Urinary bladder (tissue), 4 donors: ENCODE measurements around the gene SLC23A3. TPM values are rescaled to one million over a fixed set of nuclear protein-coding genes. Genes with fewer than 3 reads are reported as not detected.

Experiments used
- DNase-seq: peaks from one replicate; pipeline ENCODE4 v3.0.0-alpha.2; 2015; ENCODE audit errors: extremely low spot score
- H3K27ac ChIP-seq: one replicate; pipeline ENCODE4 v1.5.1; 2013; ENCODE audit warnings: low read depth, mild to moderate bottlenecking, moderate library complexity
- H3K36me3 ChIP-seq: one replicate; pipeline ENCODE4 v1.6.1; 2013; ENCODE audit warnings: mild to moderate bottlenecking, moderate library complexity; ENCODE audit not compliant: insufficient read depth
- H3K4me1 ChIP-seq: one replicate; pipeline ENCODE4 v1.6.1; 2013; ENCODE audit warnings: mild to moderate bottlenecking, moderate library complexity; ENCODE audit not compliant: insufficient read depth
- H3K4me3 ChIP-seq: one replicate; pipeline ENCODE4 v1.5.1; 2013; ENCODE audit warnings: low read depth, low read length
- WGBS: extraction: QIAGEN DNeasy Blood & Tissue Kit; methylation state at CpG from one replicate; pipeline ENCODE4 v1.1.7; 2013; 5-methylcytosine and 5-hydroxymethylcytosine counted together
- polyA plus RNA-seq: library from polyadenylated mRNA; stranded (reverse); fragments of 200-250 nt; gene quantifications from one replicate; pipeline ENCODE4 v1.2.3, GENCODE V29; 2013
- total RNA-seq: library from RNA; depleted of rRNA; stranded (reverse); fragments of >200 nt; gene quantifications from one replicate; pipeline ENCODE4 v1.2.3, GENCODE V29; 2014
- donor health status: healthy with polysubstance abuse.
- donor health status: healthy.

The SLC23A3 gene
- total and polyA plus RNA-seq, 2 donors = 0.79 to 2.2 TPM

- 88% methylated on average over 1 of the region's 1 CpG for WGBS
Measured at GRCh38 chr2:219197388-219197787, 27.6 kb upstream of the SLC23A3 start.

DNA sequence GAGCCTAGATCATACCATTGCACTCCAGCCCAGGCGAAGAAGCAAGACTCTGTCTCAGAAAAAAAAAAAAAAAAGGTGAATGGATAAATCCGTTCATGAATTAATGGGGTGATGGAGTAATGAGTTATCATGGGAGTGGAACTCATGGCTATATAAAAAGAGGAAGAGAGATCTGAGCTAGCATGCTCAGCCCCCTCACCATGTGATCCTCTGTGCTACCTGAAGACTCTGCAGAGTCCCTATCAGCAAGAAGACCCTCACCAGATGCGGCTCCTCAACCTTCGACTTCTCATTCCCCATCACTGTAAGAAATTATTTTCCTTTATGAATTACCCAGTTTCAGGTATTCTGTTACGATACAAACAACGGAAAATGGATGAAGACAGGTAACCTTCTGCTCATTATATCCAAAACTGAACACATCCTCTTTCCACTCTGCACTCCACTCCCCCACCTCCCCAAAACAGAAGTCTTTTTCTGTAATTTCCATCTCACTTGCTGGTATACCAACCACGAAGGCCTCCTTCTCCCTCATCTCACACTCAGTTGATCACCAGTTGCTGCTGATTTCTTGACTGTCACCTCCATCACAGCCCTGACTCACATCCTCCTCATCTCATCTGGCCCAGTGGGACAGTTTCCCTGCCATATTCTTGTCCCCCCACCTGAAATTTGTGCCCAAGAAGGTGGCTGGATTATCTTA, 17.1 kb upstream of the SLC23A3 start:
- no peak overlapping the region for H3K4me3 ChIP-seq
- H3K27ac ChIP-seq = no peak overlapping the region
- peaks cover 6% of the 10 kb centered on the region for H3K36me3 ChIP-seq
- no peak for DNase-seq
- no peaks in the 10 kb centered on the region for H3K4me1 ChIP-seq
- WGBS = 82% methylated on average over 7 of the region's 7 CpGs

More at GRCh38 chr2:219197388-219197787, 27.6 kb upstream of the SLC23A3 start:
- DNase-seq = no peak
- Histone ChIP-seq H3K4me1 (no peaks in the 10 kb centered on the region), H3K4me3 (no peak overlapping the region), H3K27ac (no peak overlapping the region), H3K36me3 (no peaks in the 10 kb centered on the region)

- Histone ChIP-seq H3K4me3 (no peak overlapping the region), H3K27ac (no peak overlapping the region), H3K4me1 (no peaks in the 10 kb centered on the region), H3K36me3 (peaks cover 8% of the 10 kb centered on the region)
- no peak for DNase-seq
- 94% methylated on average over 2 of the region's 2 CpGs for WGBS
Measured at GRCh38 chr2:219184121-219184520, 14.3 kb upstream of the SLC23A3 start.

- H3K36me3 ChIP-seq = peaks cover 8% of the 10 kb centered on the region
- 93% methylated on average over 6 of the region's 6 CpGs for WGBS
Measured at GRCh38 chr2:219183151-219183772, 13.4 kb upstream of the SLC23A3 start.

DNA sequence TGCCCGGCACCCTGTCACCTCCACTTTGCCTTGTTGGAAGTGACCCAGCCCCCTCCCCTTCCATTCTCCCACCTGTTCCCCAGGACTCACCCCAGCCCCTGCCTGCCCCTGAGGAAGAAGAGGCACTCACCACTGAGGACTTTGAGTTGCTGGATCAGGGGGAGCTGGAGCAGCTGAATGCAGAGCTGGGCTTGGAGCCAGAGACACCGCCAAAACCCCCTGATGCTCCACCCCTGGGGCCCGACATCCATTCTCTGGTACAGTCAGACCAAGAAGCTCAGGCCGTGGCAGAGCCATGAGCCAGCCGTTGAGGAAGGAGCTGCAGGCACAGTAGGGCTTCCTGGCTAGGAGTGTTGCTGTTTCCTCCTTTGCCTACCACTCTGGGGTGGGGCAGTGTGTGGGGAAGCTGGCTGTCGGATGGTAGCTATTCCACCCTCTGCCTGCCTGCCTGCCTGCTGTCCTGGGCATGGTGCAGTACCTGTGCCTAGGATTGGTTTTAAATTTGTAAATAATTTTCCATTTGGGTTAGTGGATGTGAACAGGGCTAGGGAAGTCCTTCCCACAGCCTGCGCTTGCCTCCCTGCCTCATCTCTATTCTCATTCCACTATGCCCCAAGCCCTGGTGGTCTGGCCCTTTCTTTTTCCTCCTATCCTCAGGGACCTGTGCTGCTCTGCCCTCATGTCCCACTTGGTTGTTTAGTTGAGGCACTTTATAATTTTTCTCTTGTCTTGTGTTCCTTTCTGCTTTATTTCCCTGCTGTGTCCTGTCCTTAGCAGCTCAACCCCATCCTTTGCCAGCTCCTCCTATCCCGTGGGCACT, 12.7 kb upstream of the SLC23A3 start:
- H3K27ac ChIP-seq = no peak overlapping the region
- peaks cover 8% of the 10 kb centered on the region for H3K36me3 ChIP-seq
- WGBS = 74% methylated on average over 8 of the region's 8 CpGs
- H3K4me3 ChIP-seq = no peak overlapping the region
- H3K4me1 ChIP-seq = no peaks in the 10 kb centered on the region
- DNase-seq = no peak

More at GRCh38 chr2:219183151-219183772, 13.4 kb upstream of the SLC23A3 start:
- Histone ChIP-seq H3K27ac (no peak overlapping the region), H3K4me3 (no peak overlapping the region), H3K4me1 (no peaks in the 10 kb centered on the region)
- DNase-seq = no peak

DNA sequence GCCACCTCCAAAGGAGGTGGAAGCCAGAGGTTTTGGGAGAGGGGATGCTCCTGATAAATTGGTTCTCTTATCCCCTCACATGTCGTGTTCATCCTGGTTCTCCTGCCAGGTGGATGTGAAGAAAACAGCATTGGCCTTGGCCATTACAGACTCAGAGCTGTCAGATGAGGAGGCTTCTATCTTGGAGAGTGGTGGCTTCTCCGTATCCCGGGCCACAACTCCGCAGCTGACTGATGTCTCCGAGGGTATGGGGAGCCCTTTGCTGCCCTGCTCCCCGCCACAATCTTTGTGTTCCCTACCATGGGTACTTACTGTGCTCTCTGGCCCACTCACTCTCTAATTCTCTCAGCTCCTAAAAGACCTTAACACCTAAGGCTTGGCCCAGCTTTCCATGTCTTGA, 11.7 kb upstream of the SLC23A3 start:
- 96% methylated on average over 6 of the region's 6 CpGs for WGBS
- DNase-seq = no peak

DNA sequence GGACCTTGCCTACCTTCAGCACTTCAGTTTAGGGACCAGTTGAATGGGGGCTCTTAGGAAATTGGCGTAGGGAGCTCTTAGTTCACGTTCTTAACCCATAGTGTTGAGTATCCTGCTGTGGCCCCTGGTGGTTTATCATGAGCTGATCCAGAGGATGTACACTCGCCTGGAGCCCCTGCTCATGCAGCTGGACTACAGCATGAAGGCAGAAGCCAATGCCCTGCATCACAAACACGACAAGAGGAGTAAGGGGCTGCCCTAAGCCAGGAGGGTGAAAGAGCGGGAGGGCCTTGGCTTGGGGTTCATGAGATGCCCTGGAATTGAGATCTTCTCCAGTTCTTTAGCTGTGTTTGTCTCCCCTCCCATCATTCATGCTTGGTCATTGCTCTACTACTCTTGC, 11.1 kb upstream of the SLC23A3 start:
- Histone ChIP-seq H3K4me3 (no peak overlapping the region), H3K36me3 (peaks cover 8% of the 10 kb centered on the region)
- WGBS = 91% methylated on average over 5 of the region's 5 CpGs

More for the DNA sequence above, 11.7 kb upstream of the SLC23A3 start:
- H3K27ac ChIP-seq = no peak overlapping the region
- no peaks in the 10 kb centered on the region for H3K4me1 ChIP-seq
- no peak overlapping the region for H3K4me3 ChIP-seq
- H3K36me3 ChIP-seq = peaks cover 8% of the 10 kb centered on the region

DNA sequence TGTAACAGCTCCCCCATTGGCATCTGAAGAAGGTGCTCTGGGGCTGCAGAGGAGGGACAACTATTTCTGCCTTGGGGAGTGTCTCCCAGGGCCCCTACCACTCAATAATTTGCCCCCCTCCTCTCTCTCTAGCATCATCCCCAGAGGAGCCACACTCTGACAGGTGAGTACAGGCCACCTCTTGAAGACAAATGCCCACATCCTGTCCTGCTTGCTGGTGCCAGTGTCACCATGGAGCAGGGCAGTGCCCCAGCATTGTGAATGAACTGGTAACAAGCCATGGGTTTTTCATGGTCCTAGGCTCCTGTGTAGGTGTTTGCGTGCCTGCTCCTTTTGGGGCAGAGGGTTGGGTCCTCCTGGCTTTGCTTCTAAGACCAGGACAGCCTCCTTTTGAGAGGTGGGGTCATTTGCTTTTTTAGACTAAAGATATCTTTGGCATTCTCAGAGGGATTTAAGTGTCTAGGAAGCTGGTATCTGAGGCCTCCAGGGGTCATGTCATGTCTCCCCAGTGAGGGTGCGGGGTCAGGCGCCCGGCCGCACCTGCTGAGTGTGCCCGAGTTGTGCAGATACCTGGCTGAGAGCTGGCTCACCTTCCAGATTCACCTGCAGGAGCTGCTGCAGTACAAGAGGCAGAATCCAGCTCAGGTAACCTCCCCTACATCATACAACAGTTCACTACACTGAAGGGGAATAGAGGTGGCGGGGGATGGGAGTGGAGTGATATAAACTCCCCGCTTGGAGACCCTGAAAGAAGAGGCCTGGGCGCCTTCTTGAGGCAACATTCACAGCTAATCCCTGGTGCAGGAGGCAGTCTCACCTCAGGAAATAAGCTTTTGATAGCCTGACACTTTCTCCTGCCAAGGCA, 10.0 kb upstream of the SLC23A3 start:
- Histone ChIP-seq H3K4me1 (no peaks in the 10 kb centered on the region), H3K27ac (no peak overlapping the region), H3K4me3 (no peak overlapping the region), H3K36me3 (peaks cover 8% of the 10 kb centered on the region)
- 97% methylated on average over 9 of the region's 9 CpGs for WGBS
- DNase-seq = no peak

More for the DNA sequence above, 11.1 kb upstream of the SLC23A3 start:
- H3K4me1 ChIP-seq = no peaks in the 10 kb centered on the region
- no peak overlapping the region for H3K27ac ChIP-seq
- DNase-seq = no peak

DNA sequence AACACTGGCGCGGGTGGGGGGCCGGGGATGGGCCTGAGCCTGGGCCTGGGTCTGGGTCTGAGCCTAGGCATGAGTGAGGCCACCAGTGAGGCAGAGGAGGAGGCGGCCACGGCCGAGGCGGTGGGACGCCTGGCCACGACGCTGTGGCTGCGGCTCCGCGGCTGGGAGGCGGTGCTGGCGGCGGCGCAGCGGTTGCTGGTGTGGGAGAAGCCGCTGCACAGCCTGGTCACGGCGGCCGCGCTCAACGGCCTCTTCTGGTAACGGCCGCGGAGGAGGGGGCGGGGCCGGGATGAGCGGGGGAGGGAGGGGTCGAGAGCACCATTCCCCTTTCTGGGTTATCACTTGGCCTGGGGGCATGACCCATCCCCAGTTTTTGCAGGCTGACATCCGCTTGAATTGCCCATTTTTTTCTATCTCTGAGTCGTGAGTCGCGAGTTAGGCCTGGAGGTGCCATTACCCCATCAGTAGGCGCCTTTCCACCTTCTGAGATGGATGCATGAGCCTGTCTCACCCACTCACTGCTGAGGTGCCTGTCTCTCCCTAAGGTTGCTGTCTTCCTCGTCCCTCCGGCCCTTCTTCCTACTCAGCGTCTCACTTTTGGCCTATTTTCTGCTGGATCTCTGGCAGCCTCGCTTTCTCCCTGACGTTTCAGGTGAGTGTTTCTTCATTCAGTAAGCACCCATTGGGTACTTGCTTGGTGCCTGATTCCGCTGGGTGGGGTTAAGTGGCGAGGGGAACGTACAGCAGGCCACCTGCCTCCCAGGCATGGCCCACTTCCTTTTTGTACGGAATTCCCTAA, 8.7 kb upstream of the SLC23A3 start:
- Histone ChIP-seq H3K36me3 (peaks cover 8% of the 10 kb centered on the region), H3K4me3 (peak overlapping the region; percentile 82), H3K4me1 (no peaks in the 10 kb centered on the region), H3K27ac (peak overlapping the region; percentile 95)
- no peak for DNase-seq
- 3% methylated on average over 45 of the region's 45 CpGs for WGBS

- Histone ChIP-seq H3K4me3 (peak within 1 kb of the TSS; percentile 82), H3K27ac (peak within 1 kb of the TSS; percentile 100), H3K4me1 (no peaks in the 10 kb centered on the region), H3K36me3 (peaks cover 8% of the 10 kb centered on the region)
- peak; percentile 87 for DNase-seq
- WGBS = under 1% methylated on average over 67 of the region's 67 CpGs
Measured at GRCh38 chr2:219177552-219178376, 7.9 kb upstream of the SLC23A3 start, which contains the start of gene RETREG2. Gene RETREG2, plus strand, starts transcription at chr2:219178275. Its CDS starts 78 bp downstream, at chr2:219178353.

GRCh38 chr2:219176818-219177551, 7.2 kb upstream of the SLC23A3 start, which contains the start of gene CNPPD1:
Gene CNPPD1, minus strand, starts transcription at chr2:219176925. Its CDS starts 97 bp downstream, at chr2:219176828.
- no peaks in the 10 kb centered on the region for H3K4me1 ChIP-seq
- under 1% methylated on average over 69 of the region's 69 CpGs for WGBS
- peak within 1 kb of the TSS; percentile 100 for H3K27ac ChIP-seq

More at GRCh38 chr2:219176818-219177551, 7.2 kb upstream of the SLC23A3 start, which contains the start of gene CNPPD1:
- no peak for DNase-seq
- Histone ChIP-seq H3K4me3 (peak within 1 kb of the TSS; percentile 82), H3K36me3 (peaks cover 8% of the 10 kb centered on the region)
